ENCODE data around the gene BARD1. TPM values are rescaled to one million over a fixed set of nuclear protein-coding genes. Genes with fewer than 3 reads are reported as not detected.

BARD1 gene
- total RNA-seq, 1 experiment from 2014 or later = 39.6 TPM

- TF ChIP-seq CDX4 (CRISPR knock-in tag; IDR thresholded peaks at IDR 0.05; ENCODE audit: borderline replicate concordance) (no peak), ZMAT4 (CRISPR knock-in tag; IDR thresholded peaks at IDR 0.05) (no peak), CTCF (IDR thresholded peaks at IDR 0.05) (no peak), PRRX2 (CRISPR knock-in tag; IDR thresholded peaks at IDR 0.05) (no peak), RELA (CRISPR knock-in tag; IDR thresholded peaks at IDR 0.05; ENCODE audit: borderline replicate concordance) (no peak), PRDM15 (CRISPR knock-in tag; IDR thresholded peaks at IDR 0.05) (no peak), NFE2L1 (CRISPR knock-in tag; IDR thresholded peaks at IDR 0.05) (no peak)
Observed at GRCh38 chr2:214830794-214831346, 21.4 kb upstream of the BARD1 start (continued).

- ChIA-PET CTCF (interaction anchor here (0.8 kb wide), 1 partner anchor 15 kb away, joined by 3 read pairs; no protein-coding TSS in a partner anchor), POLR2A (no interaction called here)
- no peak overlapping the region for H3K4me3 Mint-ChIP-seq
- no peak for TF ChIP-seq ZNF425 (CRISPR knock-in tag; conservative IDR thresholded peaks at IDR 0.05)
- TF ChIP-seq NFATC4 (CRISPR knock-in tag; IDR thresholded peaks at IDR 0.05) = no peak
- no peak for TF ChIP-seq ZNF121 (CRISPR knock-in tag; IDR thresholded peaks at IDR 0.05)
- TF ChIP-seq JAZF1 (CRISPR knock-in tag; IDR thresholded peaks at IDR 0.05) = no peak
- no peak for TF ChIP-seq RELA (CRISPR knock-in tag; IDR thresholded peaks at IDR 0.05; ENCODE audit: borderline replicate concordance)
- no peak for TF ChIP-seq NR1H2 (CRISPR knock-in tag; IDR thresholded peaks at IDR 0.05)
- TF ChIP-seq MYBL2 (CRISPR knock-in tag; IDR thresholded peaks at IDR 0.05) = no peak
- TF ChIP-seq ERG (CRISPR knock-in tag; IDR thresholded peaks at IDR 0.05) = no peak
- no peak for TF ChIP-seq CREM (CRISPR knock-in tag; IDR thresholded peaks at IDR 0.05)
- no peak for TF ChIP-seq ZNF138 (CRISPR knock-in tag; conservative IDR thresholded peaks at IDR 0.05)
- no peak for TF ChIP-seq IRF2 (CRISPR knock-in tag; IDR thresholded peaks at IDR 0.05; ENCODE audit: borderline replicate concordance, low read depth)
- no peak for TF ChIP-seq SOX15 (CRISPR knock-in tag; IDR thresholded peaks at IDR 0.05)
- TF ChIP-seq NR2C2 (CRISPR knock-in tag; IDR thresholded peaks at IDR 0.05) = no peak
- no peak for TF ChIP-seq E2F1 (CRISPR knock-in tag; IDR thresholded peaks at IDR 0.05)
- no peak for TF ChIP-seq ZNF512 (CRISPR knock-in tag; IDR thresholded peaks at IDR 0.05; ENCODE audit: borderline replicate concordance)
- TF ChIP-seq ZBTB21 (CRISPR knock-in tag; IDR thresholded peaks at IDR 0.05; ENCODE audit: borderline replicate concordance) = no peak
- no peak for TF ChIP-seq ZNF423 (CRISPR knock-in tag; IDR thresholded peaks at IDR 0.05)
- H3K36me3 Mint-ChIP-seq = no peaks in the 10 kb centered on the region
- H3K9me3 Mint-ChIP-seq = no peaks in the 10 kb centered on the region
- no peak for DNase-seq (ENCODE audit: low spot score)
- no peaks in the 10 kb centered on the region for H3K27me3 Mint-ChIP-seq (ENCODE audit: low read depth)
- ATAC-seq = no peak
- H3K27ac Mint-ChIP-seq = no peak overlapping the region
- H3K4me1 Mint-ChIP-seq = peaks cover 17% of the 10 kb centered on the region
Observed at GRCh38 chr2:214816008-214816533, 6.6 kb upstream of the BARD1 start.

Data from WTC11 (cell line).